GM23338 (cell line): ENCODE results near the gene C11orf54. TPM values are rescaled to one million over a fixed set of nuclear protein-coding genes. Genes with fewer than 3 reads are reported as not detected.

Experiments used
- ATAC-seq: fragments of 200-7000 bp; cut with Tn5 transposase; 3 replicates; pipeline ENCODE4 v1.9.1; 2020
- DNase-seq: peaks from one replicate; pipeline ENCODE4 v3.0.0-alpha.2; 2015; ENCODE audit warnings: low spot score
- H2AFZ ChIP-seq: fragments of 200-600 bp; sonication (generic); 2 replicates; pipeline ENCODE4 v1.8.0; 2016; ENCODE audit warnings: antibody characterized with exemption, mild to moderate bottlenecking, moderate library complexity
- H3F3A ChIP-seq: fragments of 200-600 bp; sonication (generic); replicated peaks from 2 replicates; pipeline ENCODE4 v1.8.0; 2017; ENCODE audit warnings: antibody characterized with exemption, mixed run types, low read depth
- H3K27ac ChIP-seq: fragments of 200-600 bp; sonication (generic); 2 replicates; pipeline ENCODE4 v1.6.1; 2016; ENCODE audit warnings: low read depth
- H3K27me3 ChIP-seq: fragments of 200-600 bp; sonication (generic); 2 replicates; pipeline ENCODE4 v1.8.0; 2016; ENCODE audit warnings: mild to moderate bottlenecking, mixed run types, moderate library complexity; ENCODE audit not compliant: insufficient read depth
- H3K36me3 ChIP-seq: fragments of 200-600 bp; sonication (generic); 2 replicates; pipeline ENCODE4 v1.8.0; 2016; ENCODE audit warnings: mild to moderate bottlenecking; ENCODE audit not compliant: insufficient read depth
- H3K4me1 ChIP-seq: fragments of 200-600 bp; sonication (generic); 2 replicates; pipeline ENCODE4 v1.8.0; 2016; ENCODE audit warnings: mild to moderate bottlenecking, moderate library complexity; ENCODE audit not compliant: insufficient read depth
- H3K4me2 ChIP-seq: fragments of 200-600 bp; sonication (generic); 2 replicates; pipeline ENCODE4 v1.7.1; 2017; ENCODE audit warnings: mixed run types
- H3K4me3 ChIP-seq: fragments of 200-600 bp; sonication (generic); 2 replicates; pipeline ENCODE4 v1.6.1; 2016; ENCODE audit warnings: mixed run types
- H3K79me2 ChIP-seq: fragments of 200-600 bp; sonication (generic); replicated peaks from 2 replicates; pipeline ENCODE4 v1.8.0; 2017; ENCODE audit warnings: mild to moderate bottlenecking; ENCODE audit not compliant: insufficient read depth
- H3K9me2 ChIP-seq: fragments of 200-600 bp; sonication (generic); 2 replicates; pipeline ENCODE4 v1.8.0; 2017; ENCODE audit not compliant: insufficient read depth
- H4K20me1 ChIP-seq: fragments of 200-600 bp; sonication (generic); replicated peaks from 2 replicates; pipeline ENCODE4 v1.8.0; 2017; ENCODE audit warnings: mild to moderate bottlenecking; ENCODE audit not compliant: insufficient read depth
- H3K27ac Mint-ChIP-seq: 2 replicates; pipeline ENCODE4 v1.8.0; 2020; ENCODE audit warnings: inconsistent platforms, mild to moderate bottlenecking, moderate library complexity, mixed read lengths
- H3K27me3 Mint-ChIP-seq: 3 replicates; pipeline ENCODE4 v1.8.0; 2022; ENCODE audit warnings: low read depth, mild to moderate bottlenecking, moderate library complexity, mixed read lengths, inconsistent platforms; ENCODE audit not compliant: insufficient read depth, poor library complexity
- H3K36me3 Mint-ChIP-seq: 3 replicates; pipeline ENCODE4 v1.8.0; 2021; ENCODE audit warnings: low read depth, mild to moderate bottlenecking, inconsistent platforms, moderate library complexity, mixed read lengths
- H3K4me1 Mint-ChIP-seq: 3 replicates; pipeline ENCODE4 v1.8.0; 2020; ENCODE audit warnings: mild to moderate bottlenecking, inconsistent platforms, mixed read lengths
- H3K4me3 Mint-ChIP-seq: 3 replicates; pipeline ENCODE4 v1.8.0; 2021; ENCODE audit warnings: moderate library complexity, mild to moderate bottlenecking, inconsistent platforms, mixed read lengths
- H3K9me3 Mint-ChIP-seq: 3 replicates; pipeline ENCODE4 v1.8.0; 2020; ENCODE audit warnings: moderate library complexity, mild to moderate bottlenecking, inconsistent platforms, mixed read lengths
- CREB1 ChIP-seq: fragments of 250-450 bp; sonication (Bioruptor Pico); IDR thresholded peaks from 2 replicates; pipeline ENCODE4 v1.5.0; 2020; ENCODE audit warnings: low read depth, mild to moderate bottlenecking, moderate library complexity
- CTCF ChIP-seq, 2 experiments: fragments of 200-600 bp in 1 of 2; sonication (generic) in 1 of 2; conservative IDR thresholded peaks; 2 replicates each; pipeline versions ENCODE4 v1.5.1 to v1.6.1; 2016 to 2017; ENCODE audit warnings: antibody characterized with exemption in 2 of 2, low read depth in 2 of 2, mild to moderate bottlenecking in 2 of 2, moderate library complexity in 1 of 2
- ETS1 ChIP-seq: IDR thresholded peaks from 2 replicates; pipeline ENCODE4 v1.6.1; 2016; ENCODE audit warnings: antibody characterized with exemption
- EZH2 ChIP-seq: fragments of 200-600 bp; sonication (generic); IDR thresholded peaks from one replicate; pipeline ENCODE4 v1.8.0; 2017; ENCODE audit warnings: antibody characterized with exemption, mild to moderate bottlenecking, low read depth; ENCODE audit not compliant: unreplicated experiment
- EZH2phosphoT487 ChIP-seq: fragments of 200-600 bp; sonication (generic); IDR thresholded peaks from one replicate; pipeline ENCODE4 v1.8.1; 2018; ENCODE audit warnings: antibody characterized with exemption; ENCODE audit not compliant: unreplicated experiment
- JUNB ChIP-seq: IDR thresholded peaks from one replicate; pipeline ENCODE4 v1.6.1; 2016; ENCODE audit warnings: antibody characterized with exemption; ENCODE audit not compliant: unreplicated experiment
- NANOG ChIP-seq: IDR thresholded peaks from 2 replicates; pipeline ENCODE4 v1.6.1; 2016; ENCODE audit warnings: antibody characterized with exemption, borderline replicate concordance
- POLR2AphosphoS5 ChIP-seq: IDR thresholded peaks from 2 replicates; pipeline ENCODE4 v1.6.1; 2016; ENCODE audit warnings: antibody characterized with exemption, low read depth
- REST ChIP-seq: IDR thresholded peaks from one replicate; pipeline ENCODE4 v1.6.1; 2018; ENCODE audit warnings: antibody characterized with exemption; ENCODE audit not compliant: unreplicated experiment
- STAT1 ChIP-seq: IDR thresholded peaks from one replicate; pipeline ENCODE4 v1.6.1; 2016; ENCODE audit warnings: antibody characterized with exemption; ENCODE audit not compliant: unreplicated experiment
- ZNF114 ChIP-seq: fragments of 250-450 bp; sonication (Bioruptor Pico); IDR thresholded peaks from 2 replicates; pipeline ENCODE4 v1.5.0; 2020; ENCODE audit warnings: mild to moderate bottlenecking, moderate library complexity
- ZNF331 ChIP-seq: fragments of 250-450 bp; sonication (Bioruptor Pico); IDR thresholded peaks from 2 replicates; pipeline ENCODE4 v1.5.0; 2020; ENCODE audit warnings: low read depth, mild to moderate bottlenecking, moderate library complexity
- ZNF462 ChIP-seq: fragments of 250-450 bp; sonication (Bioruptor Pico); IDR thresholded peaks from 2 replicates; pipeline ENCODE4 v1.5.0; 2020; ENCODE audit warnings: mild to moderate bottlenecking, moderate library complexity
- polyA plus RNA-seq: library from polyadenylated mRNA; unstranded; fragments of >200 nt; fragmentation: Nextera tagmentation; extraction: Ambion mirVana; gene quantifications from 2 replicates; pipeline ENCODE4 v1.2.1, GENCODE V29; 2016
- total RNA-seq: library from RNA; depleted of rRNA; stranded (reverse); fragments of >200 nt; shearing (Covaris generic); gene quantifications from 2 replicates; pipeline ENCODE4 v1.2.3, GENCODE V29; 2014

Gene C11orf54
- total and polyA plus RNA-seq, 2 experiments from 2014 or later = 35.8 to 38.8 TPM

- H3K4me1 Mint-ChIP-seq = no peaks in the 10 kb centered on the region
- Histone ChIP-seq H3K4me2 (no peak overlapping the region), H2AFZ (no peak overlapping the region), H3K4me3 (no peak overlapping the region), H3F3A (no peaks in the 10 kb centered on the region), H4K20me1 (no peaks in the 10 kb centered on the region), H3K27ac (no peak overlapping the region), H3K79me2 (no peaks in the 10 kb centered on the region), H3K4me1 (no peaks in the 10 kb centered on the region; the same call in 1 of the 2 replicates), H3K36me3 (no peaks in the 10 kb centered on the region), H3K9me2 (0 out of 2 replicates have a peak, but pooled peaks cover 6% of the 10 kb centered on the region), H3K27me3 (no peaks in the 10 kb centered on the region)
- H3K27ac Mint-ChIP-seq = no peak overlapping the region
- TF ChIP-seq CTCF (conservative IDR thresholded peaks at IDR 0.05; ENCODE audit: low read depth in 2 of 2) = no peak
- TF ChIP-seq STAT1 = no peak
- TF ChIP-seq CREB1 (CRISPR knock-in tag) = no peak
- TF ChIP-seq ETS1 = no peak
- TF ChIP-seq NANOG = no peak
- TF ChIP-seq ZNF331 (CRISPR knock-in tag) = no peak
- TF ChIP-seq POLR2AphosphoS5 = no peak
- no peak for TF ChIP-seq ZNF462
- TF ChIP-seq JUNB = no peak
- no peak for TF ChIP-seq EZH2
- no peak for TF ChIP-seq REST
- no peak for TF ChIP-seq ZNF114 (CRISPR knock-in tag)
- no peak for TF ChIP-seq EZH2phosphoT487
- ATAC-seq (no peak), DNase-seq (no peak)
- peaks cover 19% of the 10 kb centered on the region for H3K36me3 Mint-ChIP-seq
- peaks cover 24% of the 10 kb centered on the region for H3K9me3 Mint-ChIP-seq
- peaks cover 5% of the 10 kb centered on the region for H3K27me3 Mint-ChIP-seq
- no peak overlapping the region for H3K4me3 Mint-ChIP-seq
Observed at GRCh38 chr11:93773601-93774200, 32.2 kb downstream of the C11orf54 start.
